Bone marrow (tissue), 2 donors: ENCODE measurements around the gene DMXL2.

Experiments used
- DNase-seq, 2 donors: peaks; one replicate each; lab custom pipeline; 2025; lab: John Stamatoyannopoulos, UW

Gene DMXL2

DNA sequence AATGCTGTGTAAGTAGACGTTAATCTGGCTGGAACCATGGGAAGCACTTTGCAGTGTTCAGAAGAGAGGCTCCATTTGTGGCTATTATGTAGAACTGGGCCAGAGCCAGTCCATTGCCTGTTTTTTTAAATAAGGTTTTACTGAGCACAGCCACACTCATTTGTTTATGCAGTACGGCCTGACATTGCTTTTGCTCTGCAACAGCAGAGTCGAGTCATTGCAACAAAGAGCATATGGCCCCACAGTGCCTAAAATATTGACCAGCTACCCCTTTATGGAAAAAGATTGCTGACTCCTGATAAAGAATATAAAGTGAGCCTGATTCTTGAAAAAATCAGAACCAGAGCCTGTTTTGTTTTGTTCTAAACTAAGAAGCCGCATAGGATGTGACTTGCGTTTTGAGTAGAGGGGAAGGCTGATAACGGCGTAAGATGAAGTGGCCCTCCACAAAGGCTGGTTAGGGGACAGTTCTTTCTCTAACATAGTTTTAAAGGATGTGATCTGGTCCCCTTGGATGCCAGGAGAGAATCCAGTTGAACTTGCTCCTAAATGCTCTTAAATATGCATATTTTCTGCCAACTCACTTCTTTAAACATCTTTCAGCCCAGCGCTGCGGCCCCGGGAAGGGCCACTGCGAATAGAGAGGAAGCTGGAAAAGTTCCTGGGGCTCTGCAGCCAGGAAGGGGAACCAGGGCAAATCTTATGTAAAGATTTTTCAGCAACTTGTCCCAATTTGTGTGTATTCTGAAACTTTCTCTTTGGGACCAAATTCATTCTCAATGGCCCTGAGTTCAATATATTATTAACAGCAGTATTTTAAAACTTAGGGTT, 216.7 kb downstream of the DMXL2 start:
- no peak for DNase-seq

DNA sequence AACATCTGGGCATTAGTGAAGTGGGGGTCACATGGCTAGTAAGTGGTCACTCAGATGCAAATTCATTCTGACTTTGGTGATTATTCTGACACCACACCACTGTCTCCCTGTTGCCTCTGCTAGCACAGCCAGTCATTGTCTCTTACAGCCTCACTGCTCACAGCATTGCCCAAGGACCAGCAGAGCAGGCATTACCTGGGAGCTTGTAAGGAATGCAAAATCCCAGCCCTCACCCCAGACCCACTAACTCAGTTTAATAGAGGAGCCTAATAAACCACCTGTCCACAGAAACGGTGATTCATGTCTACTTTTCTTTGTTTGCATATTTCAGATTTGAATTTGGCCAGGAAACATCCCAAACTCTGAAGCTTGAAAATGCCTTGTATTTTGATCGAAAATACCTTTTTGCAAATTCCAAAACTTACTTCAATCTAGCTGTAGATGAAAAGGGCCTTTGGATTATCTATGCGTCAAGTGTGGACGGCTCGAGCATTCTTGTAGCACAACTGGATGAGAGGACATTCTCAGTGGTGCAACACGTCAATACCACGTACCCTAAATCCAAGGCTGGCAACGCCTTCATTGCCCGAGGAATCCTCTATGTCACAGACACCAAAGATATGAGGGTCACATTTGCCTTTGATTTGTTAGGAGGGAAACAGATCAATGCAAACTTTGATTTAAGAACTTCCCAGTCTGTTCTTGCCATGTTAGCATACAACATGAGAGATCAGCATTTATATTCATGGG, 218.4 kb downstream of the DMXL2 start:
- no peak for DNase-seq

DNA sequence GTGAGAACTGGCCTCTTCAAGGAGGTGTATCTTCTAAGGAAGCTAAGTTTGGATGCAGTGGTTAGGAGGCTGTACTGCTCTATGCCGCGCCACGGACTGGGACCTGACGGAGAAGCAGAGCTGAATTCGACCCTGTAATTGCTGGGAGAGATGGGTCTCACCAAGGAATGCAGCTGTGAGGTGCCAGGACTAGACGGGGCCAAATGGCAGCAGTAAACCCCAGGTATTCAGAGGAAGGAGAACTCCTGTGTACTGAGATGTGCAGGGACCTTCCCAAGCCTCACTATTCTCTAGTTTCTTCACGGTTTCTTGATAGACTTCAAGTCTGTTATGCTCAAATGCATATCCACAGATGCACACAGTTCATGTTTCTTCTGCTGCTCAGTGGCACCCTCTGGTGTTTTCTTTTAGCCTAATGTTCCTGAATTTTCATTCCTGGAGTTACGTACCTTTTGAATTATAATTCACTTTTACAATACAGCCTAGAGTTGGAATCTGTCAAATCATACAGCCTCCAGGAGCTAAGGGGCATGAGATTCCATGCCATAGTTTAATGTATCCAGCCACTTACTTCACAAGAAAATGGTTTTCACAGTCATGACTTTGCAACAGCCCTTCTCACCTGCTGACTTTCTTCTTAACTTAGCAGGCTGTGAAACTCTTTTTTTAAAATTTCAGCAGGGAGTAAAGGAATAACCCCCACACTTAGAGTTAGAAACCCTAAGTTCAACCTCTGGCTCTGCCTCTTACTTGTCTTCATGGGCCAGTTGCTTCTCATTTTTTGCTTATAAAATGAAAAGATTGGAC, 219.3 kb downstream of the DMXL2 start:
- DNase-seq: no peak

DNA sequence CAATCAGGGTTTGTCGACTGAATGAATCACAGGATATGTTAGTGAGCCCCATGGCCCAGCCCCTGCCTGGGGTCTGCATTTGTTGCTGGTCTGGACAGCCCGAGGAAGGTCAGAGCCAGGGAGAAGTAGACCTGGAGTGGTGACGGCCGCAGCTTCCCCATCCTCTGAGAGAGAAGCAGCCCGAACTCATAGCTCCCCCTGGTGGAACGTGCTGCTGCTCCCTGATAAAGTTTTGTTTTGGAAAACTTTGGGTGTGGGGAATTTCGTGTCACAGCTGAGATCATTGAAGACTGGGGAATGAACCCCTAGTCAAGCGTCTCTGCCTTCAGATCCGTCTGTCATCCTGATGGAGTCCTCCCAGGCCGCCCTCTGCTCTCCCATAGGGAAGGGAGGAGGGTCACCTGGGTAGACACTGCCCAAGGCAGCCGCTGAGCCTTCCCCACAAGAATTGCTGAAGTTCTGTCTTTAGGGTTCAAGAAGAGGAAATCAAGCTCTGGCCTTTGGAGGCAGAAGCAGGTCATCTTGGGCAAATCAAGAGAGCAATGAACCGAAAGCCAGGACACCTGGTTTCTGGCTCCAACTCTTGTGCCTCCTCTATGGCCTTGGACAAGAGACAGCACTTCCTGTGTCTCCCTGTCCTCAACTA, 220.6 kb downstream of the DMXL2 start:
- DNase-seq: peak in 1 of 2 donors; percentile 17

DNA sequence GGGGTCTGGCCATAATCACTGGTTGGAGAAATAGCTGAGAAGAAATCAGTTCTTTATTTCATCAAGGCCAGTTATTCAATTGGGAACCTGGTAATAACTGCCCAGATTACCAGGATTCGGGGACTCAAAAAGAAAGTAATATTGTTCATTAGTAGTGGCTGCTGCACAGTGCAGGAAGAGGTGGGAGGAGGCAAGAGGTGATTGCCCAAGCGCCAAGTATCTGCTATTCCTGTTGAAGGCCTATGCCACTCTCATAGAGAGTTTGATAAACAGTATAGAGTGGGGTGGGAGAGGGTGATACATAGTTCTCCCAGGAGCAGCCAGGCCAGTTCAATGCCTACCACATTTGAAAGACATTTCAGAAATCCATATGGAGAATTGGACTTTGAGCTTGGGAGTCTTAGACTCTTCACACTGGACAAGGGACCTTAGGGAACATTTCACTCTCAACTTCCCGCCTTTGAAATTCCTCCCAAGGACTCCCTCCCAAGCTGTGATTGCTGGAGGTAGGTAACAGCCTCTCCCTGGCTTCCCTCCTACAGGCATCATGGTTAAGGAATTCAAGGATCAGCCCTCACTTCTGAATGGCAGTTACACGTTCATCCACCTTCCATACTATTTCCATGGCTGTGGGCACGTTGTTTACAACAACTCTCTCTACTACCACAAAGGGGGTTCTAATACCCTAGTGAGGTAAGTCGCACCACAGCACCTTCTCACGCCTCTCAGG, 221.4 kb downstream of the DMXL2 start:
- DNase-seq: no peak

DNA sequence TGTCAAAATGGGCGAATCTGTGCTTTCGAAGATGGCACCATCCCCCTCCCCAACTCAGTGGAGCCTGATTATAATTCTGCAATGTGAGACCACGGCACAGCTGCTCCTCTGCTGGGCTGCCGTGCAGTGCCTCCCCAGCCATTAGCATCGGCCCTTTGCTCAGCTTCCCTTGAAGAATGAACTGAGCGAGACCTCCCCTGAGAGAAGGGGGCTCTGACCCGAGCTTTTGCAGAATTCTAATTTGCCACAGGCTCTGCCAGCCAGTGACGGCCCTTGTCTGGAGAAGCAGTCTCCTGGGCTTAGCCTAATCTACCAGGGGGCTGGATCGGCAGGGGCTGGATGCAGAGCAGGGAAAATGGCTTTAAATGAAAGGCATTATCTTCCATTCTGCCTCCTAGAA, 223.9 kb downstream of the DMXL2 start:
- no peak for DNase-seq
